GM19025 (cell line): Measurements from ENCODE around the gene PLPP1.

Experiments
- ATAC-seq: cut with Tn5 transposase; IDR thresholded peaks from one replicate; pipeline ENCODE4 v1.9.1; 2021; ENCODE audit warnings: mild to moderate bottlenecking, low read depth, moderate library complexity; ENCODE audit not compliant: unreplicated experiment

Gene PLPP1

GRCh38 chr5:55415071-55415470 lies 119.7 kb downstream of the PLPP1 start:
- no peak for ATAC-seq

GRCh38 chr5:55413644-55414043 lies 121.1 kb downstream of the PLPP1 start:
- no peak for ATAC-seq

- ATAC-seq = no peak
Observed at GRCh38 chr5:55411876-55412275, 122.9 kb downstream of the PLPP1 start.

- no peak for ATAC-seq
Observed at GRCh38 chr5:55410845-55411244, 123.9 kb downstream of the PLPP1 start.

GRCh38 chr5:55409775-55410174 lies 125.0 kb downstream of the PLPP1 start:
- ATAC-seq = no peak

GRCh38 chr5:55407984-55408383 lies 126.8 kb downstream of the PLPP1 start:
- no peak for ATAC-seq

- no peak for ATAC-seq
Observed at GRCh38 chr5:55407059-55407684, 127.6 kb downstream of the PLPP1 start.

GRCh38 chr5:55406292-55406691 lies 128.5 kb downstream of the PLPP1 start:
- no peak for ATAC-seq

- ATAC-seq = no peak
Observed at GRCh38 chr5:55402199-55402598, 132.6 kb downstream of the PLPP1 start.

GRCh38 chr5:55393501-55394175 lies 141.1 kb downstream of the PLPP1 start:
- ATAC-seq = no peak

- ATAC-seq = no peak
Observed at GRCh38 chr5:55392669-55393068, 142.1 kb downstream of the PLPP1 start.

GRCh38 chr5:55391707-55392106 lies 143.1 kb downstream of the PLPP1 start:
- ATAC-seq = no peak

- no peak for ATAC-seq
Observed at GRCh38 chr5:55387865-55388264, 146.9 kb downstream of the PLPP1 start.

- no peak for ATAC-seq
Observed at GRCh38 chr5:55386356-55386755, 148.4 kb downstream of the PLPP1 start.

- no peak for ATAC-seq
Observed at GRCh38 chr5:55385846-55386245, 148.9 kb downstream of the PLPP1 start.

- no peak for ATAC-seq
Observed at GRCh38 chr5:55385227-55385626, 149.5 kb downstream of the PLPP1 start.

- no peak for ATAC-seq
Observed at GRCh38 chr5:55384072-55384471, 150.7 kb downstream of the PLPP1 start.

GRCh38 chr5:55383254-55383653 lies 151.5 kb downstream of the PLPP1 start:
- no peak for ATAC-seq

GRCh38 chr5:55377810-55378209 lies 157.0 kb downstream of the PLPP1 start:
- no peak for ATAC-seq
